HG03520 (cell line): ENCODE measurements around the gene CTSE.

Source experiments
- ATAC-seq: cut with Tn5 transposase; IDR thresholded peaks from one replicate; pipeline ENCODE4 v1.9.1; 2021; ENCODE audit warnings: mild to moderate bottlenecking, moderate library complexity; ENCODE audit not compliant: unreplicated experiment

Gene CTSE

DNA sequence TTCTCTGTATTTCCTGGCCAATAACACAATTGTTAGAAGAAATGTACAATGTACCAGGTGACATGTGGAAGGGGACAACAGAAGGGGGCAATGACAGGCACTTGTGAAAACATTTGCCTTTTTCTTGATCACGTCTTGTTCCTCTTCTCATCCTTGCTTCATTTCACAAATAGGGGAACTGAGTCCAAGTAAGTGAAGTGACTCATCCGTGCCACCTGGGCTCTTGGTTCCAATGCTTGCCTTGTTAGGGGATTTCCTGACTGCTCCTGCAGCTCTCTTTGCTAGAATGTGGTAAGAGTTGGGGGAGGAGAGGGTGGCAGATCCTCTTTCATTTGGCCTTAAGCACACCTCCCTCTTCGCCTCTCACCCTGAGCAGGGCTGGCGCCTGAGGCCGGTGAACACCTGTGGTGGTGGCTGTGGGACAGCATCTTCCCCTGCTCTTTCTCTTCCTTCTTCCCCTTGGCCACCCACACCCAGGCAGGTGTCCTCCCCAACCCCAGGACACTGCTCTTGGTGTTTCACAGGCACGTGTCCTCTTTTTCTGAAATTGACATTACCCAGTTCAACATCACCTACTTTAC, 27.1 kb upstream of the CTSE start:
- ATAC-seq = peak; percentile 85

DNA sequence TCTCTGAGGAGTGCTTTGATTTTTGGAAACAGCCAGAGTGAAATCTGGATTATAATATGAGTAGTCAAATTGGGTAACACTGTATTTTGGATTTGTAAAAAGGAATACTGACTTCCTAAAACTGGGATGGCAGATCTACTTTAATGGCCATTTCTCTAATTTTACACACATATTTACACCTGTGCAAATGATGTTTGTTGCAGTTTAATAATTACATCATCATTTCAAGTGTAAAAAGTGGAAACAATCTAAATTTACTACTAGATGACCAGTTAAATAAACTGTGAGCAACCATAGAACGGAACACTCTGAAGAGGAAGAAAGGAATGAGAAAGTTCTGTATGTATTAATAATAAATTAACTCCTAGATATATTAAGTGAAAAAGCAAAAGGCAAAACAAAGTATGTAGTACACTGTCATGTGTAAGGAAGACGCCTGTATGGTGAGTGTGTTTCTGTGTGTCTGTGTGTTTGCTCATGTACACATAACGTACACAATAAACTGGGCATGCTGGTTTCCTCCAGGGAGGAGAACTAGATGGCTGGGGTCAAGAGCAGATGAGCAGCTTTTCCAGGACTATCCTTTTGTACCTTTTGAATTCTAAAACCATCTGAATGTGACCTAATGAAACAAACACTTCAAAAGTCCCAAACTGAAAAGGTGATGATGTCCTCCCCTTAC, 26.4 kb upstream of the CTSE start:
- ATAC-seq = no peak

GRCh38 chr1:206049293-206049692, 25.6 kb upstream of the CTSE start:
- ATAC-seq = peak; percentile 40

- no peak for ATAC-seq
These were observed 24.9 kb upstream of the CTSE start for GRCh38 chr1:206048582-206048981.

DNA sequence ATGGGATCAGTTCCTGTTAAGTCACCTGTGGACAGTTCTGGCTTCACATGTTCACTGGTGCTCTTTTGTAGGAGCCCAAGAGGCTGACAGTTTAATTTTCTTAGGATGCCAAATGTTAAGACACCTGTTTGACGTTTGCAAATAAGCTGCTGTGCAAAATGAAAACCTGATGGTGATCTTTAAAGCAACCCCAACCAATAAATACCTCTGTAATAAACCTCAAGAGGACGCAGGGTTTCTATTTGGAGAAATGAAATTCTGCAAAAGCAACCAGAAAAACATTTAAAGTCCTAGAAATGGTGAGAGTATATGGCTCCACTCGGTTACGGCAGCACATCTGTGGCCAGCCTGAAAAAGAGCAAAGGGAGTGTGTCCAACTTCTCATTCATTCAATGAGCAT, 23.6 kb upstream of the CTSE start:
- ATAC-seq = no peak

GRCh38 chr1:206041640-206042039, 17.9 kb upstream of the CTSE start:
- ATAC-seq = peak; percentile 74

DNA sequence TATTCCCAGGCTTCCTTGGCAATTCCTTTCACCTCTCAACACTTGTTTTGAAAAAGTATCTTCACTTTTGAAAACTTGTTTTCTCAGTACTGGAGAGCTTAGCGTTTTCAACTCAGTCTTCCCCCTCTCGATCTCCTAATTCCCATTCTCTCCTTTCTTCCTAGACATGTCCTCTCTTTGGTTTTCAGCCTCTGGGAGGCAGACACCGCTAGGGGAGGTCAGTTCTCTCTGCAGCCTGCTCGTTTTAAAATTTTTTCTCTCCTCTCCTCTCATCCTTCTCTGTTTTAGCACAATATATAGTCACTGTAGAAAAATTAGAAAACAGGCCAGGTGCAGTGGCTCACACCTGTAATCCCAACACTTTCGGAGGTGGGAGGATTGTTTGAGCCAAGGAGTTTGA, 16.6 kb upstream of the CTSE start:
- no peak for ATAC-seq

- no peak for ATAC-seq
These were observed 15.6 kb upstream of the CTSE start for GRCh38 chr1:206039046-206039973.

DNA sequence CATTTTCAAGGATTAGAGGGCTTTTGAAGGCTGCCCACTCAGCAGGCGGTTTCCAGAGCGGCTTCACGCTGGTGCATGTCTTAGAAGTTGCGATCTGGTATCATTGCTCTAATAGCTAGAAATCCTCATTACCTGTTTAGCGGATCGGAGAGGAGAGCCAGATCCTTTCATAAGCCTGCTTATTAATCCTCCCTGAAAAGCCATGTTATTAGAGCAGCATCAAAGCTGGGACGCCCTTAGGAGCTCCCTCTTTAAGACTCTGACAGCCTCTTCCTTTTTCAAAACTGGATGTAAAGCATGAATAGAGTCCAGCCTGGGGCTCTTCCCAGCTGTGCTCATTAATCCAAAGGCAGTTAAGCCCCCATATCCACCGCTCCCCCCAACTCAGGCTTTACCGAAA, 13.9 kb upstream of the CTSE start:
- ATAC-seq = no peak

GRCh38 chr1:206036663-206037455, 13.2 kb upstream of the CTSE start:
- no peak for ATAC-seq

DNA sequence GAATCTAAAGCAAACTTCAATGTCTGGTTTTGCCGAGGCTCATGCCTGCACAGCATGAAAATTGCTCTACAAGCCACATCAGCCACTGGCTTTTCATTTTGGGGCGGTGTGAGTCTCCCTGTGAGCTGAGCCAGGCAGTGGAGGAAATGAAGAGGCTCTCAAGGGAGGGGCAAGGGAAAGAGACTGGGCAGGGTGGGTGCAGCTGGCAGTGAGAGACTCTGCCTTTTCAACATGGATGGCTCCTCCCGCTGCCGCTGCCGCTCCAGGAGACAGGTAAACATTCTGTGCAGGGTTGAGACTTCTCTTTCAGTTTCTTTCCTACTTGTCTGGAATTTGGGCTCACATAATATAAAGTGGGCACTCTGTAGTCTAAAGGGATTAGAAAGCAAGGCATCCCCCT, 11.3 kb upstream of the CTSE start:
- ATAC-seq = no peak

DNA sequence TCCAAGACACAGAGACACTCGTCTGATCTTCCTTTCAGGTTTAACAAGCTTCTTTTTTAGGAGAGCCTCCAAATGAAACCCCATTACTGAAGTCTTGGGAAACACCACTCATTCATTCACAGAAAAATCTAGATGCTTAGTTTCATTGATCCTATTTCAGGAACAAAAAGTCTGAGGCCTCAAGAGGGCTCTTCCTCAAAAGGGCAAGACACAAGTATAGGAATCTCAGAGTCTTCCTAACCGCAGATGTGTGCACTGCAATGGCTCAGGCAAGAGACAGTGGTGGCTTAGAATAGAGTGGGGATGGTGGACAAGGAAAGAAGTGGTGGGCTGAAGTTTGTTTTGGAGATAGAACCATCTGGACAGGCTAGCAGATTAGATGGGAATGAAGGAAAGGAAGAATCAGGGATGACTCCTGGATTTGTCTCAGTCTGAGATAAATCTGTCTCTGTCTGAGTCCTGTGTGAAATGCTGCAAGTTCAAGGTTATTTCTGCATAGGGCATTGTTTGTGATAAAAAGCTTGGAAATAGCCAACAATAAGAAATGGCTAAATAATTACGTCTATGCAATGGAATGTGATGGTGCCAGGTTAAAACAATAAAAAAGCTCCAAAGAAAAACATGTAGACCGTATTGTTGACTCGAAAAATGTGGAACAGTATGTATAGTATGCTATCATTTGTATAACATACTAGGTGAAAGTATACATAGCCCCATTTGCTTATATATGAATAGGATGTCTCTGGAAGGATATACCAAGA, 8.9 kb upstream of the CTSE start:
- no peak for ATAC-seq

GRCh38 chr1:206030714-206031113, 7.0 kb upstream of the CTSE start:
- peak; percentile 58 for ATAC-seq

DNA sequence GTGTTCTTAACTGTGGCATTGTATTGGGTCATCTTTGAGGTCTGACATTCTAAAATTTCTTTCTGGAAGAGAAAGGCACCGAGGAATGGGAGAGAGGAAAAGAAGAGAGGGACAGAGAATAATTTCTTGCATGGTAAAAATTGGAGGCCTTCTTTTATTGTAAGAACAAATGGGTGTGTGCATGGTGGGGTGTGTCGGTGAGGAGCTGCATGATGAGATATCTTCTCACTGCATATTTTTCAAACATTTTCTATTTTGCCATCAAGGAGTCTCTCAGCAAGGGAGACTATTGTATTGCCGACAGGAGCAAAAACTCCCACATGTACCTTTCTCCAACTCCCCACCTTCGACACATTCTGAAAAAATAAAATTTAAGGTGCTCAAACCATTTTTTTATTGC, 6.5 kb upstream of the CTSE start:
- no peak for ATAC-seq

- ATAC-seq = no peak
These were observed 5.8 kb upstream of the CTSE start for GRCh38 chr1:206029484-206029883.

DNA sequence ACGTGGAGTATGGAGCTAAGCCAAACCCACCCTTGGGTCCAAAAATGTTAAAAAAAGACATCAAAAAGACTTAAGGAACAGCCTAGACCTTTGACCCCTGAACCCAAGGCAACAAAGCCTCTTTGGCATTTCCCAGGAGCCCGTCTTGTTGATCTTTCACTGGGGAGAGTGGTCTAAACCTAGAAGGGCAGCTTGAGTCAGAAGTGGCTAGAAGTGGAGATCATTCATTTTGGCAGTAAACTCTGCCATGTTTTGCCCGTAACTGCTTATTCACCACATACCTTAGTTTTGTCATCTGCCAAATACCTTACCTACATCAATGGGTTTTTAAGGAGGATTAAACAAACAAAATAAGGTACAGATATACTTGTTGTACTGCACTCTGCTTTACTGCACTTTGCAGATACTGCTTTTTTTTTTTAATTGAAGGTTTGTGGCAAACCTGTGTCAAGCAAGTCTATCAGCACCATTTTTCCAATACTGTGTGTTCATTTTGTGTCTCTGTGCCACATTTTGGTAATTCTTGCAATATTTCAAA, 1.7 kb upstream of the CTSE start:
- no peak for ATAC-seq

DNA sequence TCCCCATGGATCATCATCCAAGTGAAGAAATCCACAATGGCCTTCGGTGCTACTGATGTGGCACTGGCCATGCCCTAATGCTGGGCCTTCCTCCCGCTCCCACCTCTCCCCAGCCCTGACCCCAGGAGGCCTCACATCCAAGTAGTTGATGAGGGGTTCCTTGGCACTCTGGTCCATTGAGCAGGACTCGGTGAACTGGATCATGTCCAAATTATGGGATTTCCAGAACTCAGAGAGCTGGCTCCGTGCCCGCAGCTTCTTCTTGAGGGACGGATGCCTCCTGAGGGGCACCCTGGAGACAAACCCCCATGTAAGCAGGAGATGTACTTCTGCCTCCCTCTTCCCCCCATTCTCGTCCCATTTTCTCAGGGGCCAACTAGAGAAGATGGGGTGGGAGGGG, 929 bp downstream of the CTSE start:
- ATAC-seq = no peak

DNA sequence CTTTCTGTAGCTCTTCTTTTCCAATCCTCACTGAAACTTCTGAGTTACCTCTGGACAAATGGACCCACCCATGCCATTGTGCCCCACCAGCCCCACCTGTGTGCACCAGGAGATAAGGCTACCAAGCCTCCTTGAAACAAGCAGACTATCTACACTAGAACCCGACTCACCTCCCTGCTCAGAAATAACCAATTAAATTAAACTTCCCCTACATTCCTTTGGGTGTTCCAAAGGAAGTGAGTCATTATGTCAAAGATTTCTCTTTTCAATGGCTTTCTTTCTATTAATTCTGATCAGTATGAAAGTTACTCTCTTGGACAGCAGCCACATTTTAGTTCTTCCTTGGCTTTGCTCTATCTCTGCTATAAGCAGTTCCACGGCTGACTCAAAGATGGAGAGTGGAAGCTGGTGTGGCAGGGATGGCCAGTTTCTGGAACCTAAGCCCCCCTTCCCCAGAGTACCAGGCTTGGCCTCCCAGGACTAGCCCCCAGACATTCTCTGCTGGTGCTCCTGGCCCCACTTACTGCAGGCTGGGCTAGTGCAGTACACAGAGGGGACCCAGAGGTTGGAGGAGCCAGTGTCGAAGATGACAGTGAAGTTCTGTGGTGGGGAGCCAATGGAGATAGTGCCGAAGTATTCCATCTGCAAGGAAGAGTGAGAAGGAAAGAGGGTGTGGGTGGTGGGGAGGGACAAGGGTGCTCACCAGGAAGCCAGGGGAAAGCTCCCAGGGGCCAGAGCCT, 1.9 kb downstream of the CTSE start:
- ATAC-seq = no peak

- no peak for ATAC-seq
These were observed 2.6 kb downstream of the CTSE start for GRCh38 chr1:206021008-206021625.
